HG02623 (cell line): ENCODE measurements around the gene KCNIP3.
"Not testable (repeated sequence)": the region's sequence is repeated elsewhere in the genome, so short reads cannot be mapped to it uniquely, and the experiment has no call there.

ENCODE experiments used
- ATAC-seq: cut with Tn5 transposase; IDR thresholded peaks from one replicate; pipeline ENCODE4 v1.9.1; 2021; ENCODE audit warnings: moderate library complexity; ENCODE audit not compliant: unreplicated experiment

KCNIP3 gene

GRCh38 chr2:95296880-95297487 is at the start of gene KCNIP3:
KCNIP3 (plus strand) TSS chr2:95297347; CDS start chr2:95297439, 92 bp downstream.
- no peak for ATAC-seq

GRCh38 chr2:95258271-95258670 is 38.9 kb upstream of the KCNIP3 start:
- no peak for ATAC-seq

- no peak for ATAC-seq
Measured at GRCh38 chr2:95260028-95261023, 36.8 kb upstream of the KCNIP3 start.

GRCh38 chr2:95261602-95262001 is 35.5 kb upstream of the KCNIP3 start:
- ATAC-seq: no peak

- ATAC-seq: no peak
Measured at GRCh38 chr2:95262896-95263542, 34.1 kb upstream of the KCNIP3 start.

GRCh38 chr2:95264624-95265023 is 32.5 kb upstream of the KCNIP3 start:
- ATAC-seq: no peak

GRCh38 chr2:95265182-95265581 is 32.0 kb upstream of the KCNIP3 start:
- ATAC-seq: no peak

- ATAC-seq: no peak
Measured at GRCh38 chr2:95266781-95267430, 30.2 kb upstream of the KCNIP3 start.

- no peak for ATAC-seq
Measured at GRCh38 chr2:95267458-95268210, 29.5 kb upstream of the KCNIP3 start.

- ATAC-seq: no peak
Measured at GRCh38 chr2:95268211-95269035, 28.7 kb upstream of the KCNIP3 start.

GRCh38 chr2:95269036-95269680 is 28.0 kb upstream of the KCNIP3 start:
- ATAC-seq: no peak

- not testable (repeated sequence) for ATAC-seq
Measured at GRCh38 chr2:95269745-95270144, 27.4 kb upstream of the KCNIP3 start.

GRCh38 chr2:95270541-95271081 is 26.5 kb upstream of the KCNIP3 start:
- ATAC-seq: no peak

GRCh38 chr2:95271381-95271971 is 25.7 kb upstream of the KCNIP3 start:
- ATAC-seq: no peak

- no peak for ATAC-seq
Measured at GRCh38 chr2:95272299-95272751, 24.8 kb upstream of the KCNIP3 start.

- ATAC-seq: no peak
Measured at GRCh38 chr2:95272781-95273180, 24.4 kb upstream of the KCNIP3 start.

GRCh38 chr2:95273566-95274290 is 23.4 kb upstream of the KCNIP3 start:
- ATAC-seq: no peak
